ENCODE results near the gene LHPP.

GRCh38 chr10:124416733-124417132 is 44.9 kb upstream of the LHPP start:
- TF ChIP-seq GATA3 (IDR thresholded peaks at IDR 0.05; ENCODE audit: low read depth, low read length) (no peak), GATA2 (IDR thresholded peaks at IDR 0.05; ENCODE audit: low read depth, low read length) (no peak)

Data from SH-SY5Y (cell line).